DND-41 (cell line): ENCODE data around the gene MAPK13.

ENCODE experiments used
- ATAC-seq: fragments of 200-7000 bp; cut with Tn5 transposase; 3 replicates; pipeline ENCODE4 v1.9.1; 2021; ENCODE audit warnings: low read depth; ENCODE audit not compliant: insufficient read depth
- DNase-seq: peaks from one replicate; pipeline ENCODE4 v3.0.0-alpha.2; 2020
- H2AFZ ChIP-seq: 2 replicates; pipeline ENCODE4 v1.6.0; 2012; ENCODE audit warnings: low read depth, low read length
- H3K27ac ChIP-seq: 2 replicates; pipeline ENCODE4 v1.5.1; 2012; ENCODE audit warnings: low read length, inconsistent platforms
- H3K27me3 ChIP-seq: fragments of 200-600 bp; sonication (generic); 2 replicates; pipeline ENCODE4 v1.6.0; 2012; ENCODE audit warnings: low read length, mild to moderate bottlenecking, inconsistent platforms; ENCODE audit not compliant: insufficient read depth, poor library complexity
- H3K36me3 ChIP-seq: 2 replicates; pipeline ENCODE4 v1.5.1; 2012; ENCODE audit warnings: low read length, inconsistent platforms; ENCODE audit not compliant: insufficient read depth
- H3K4me1 ChIP-seq: 2 replicates; pipeline ENCODE4 v1.5.1; 2012; ENCODE audit warnings: mild to moderate bottlenecking, low read length; ENCODE audit not compliant: insufficient read depth
- H3K4me2 ChIP-seq: 2 replicates; pipeline ENCODE4 v1.6.0; 2012; ENCODE audit warnings: mild to moderate bottlenecking, moderate library complexity, low read length, inconsistent platforms; ENCODE audit not compliant: insufficient read depth
- H3K4me3 ChIP-seq, 2 experiments: fragments of 200-600 bp in 1 of 2; shearing (Covaris generic) in 1 of 2; 2 replicates each; pipeline ENCODE4 v1.5.1; 2012 to 2016; ENCODE audit warnings: inconsistent platforms in 2 of 2, low read length in 2 of 2, mild to moderate bottlenecking in 2 of 2, low read depth in 1 of 2, moderate library complexity in 1 of 2
- H3K79me2 ChIP-seq: 2 replicates; pipeline ENCODE4 v1.6.0; 2012; ENCODE audit warnings: low read length, inconsistent platforms; ENCODE audit not compliant: insufficient read depth
- H3K9ac ChIP-seq: 2 replicates; pipeline ENCODE4 v1.6.0; 2012; ENCODE audit warnings: low read depth, mild to moderate bottlenecking, inconsistent platforms, low read length, moderate library complexity
- H3K9me3 ChIP-seq: 2 replicates; pipeline ENCODE4 v1.5.1; 2012; ENCODE audit warnings: low read length, moderate library complexity, mild to moderate bottlenecking, inconsistent platforms; ENCODE audit not compliant: insufficient read depth, severe bottlenecking
- H4K20me1 ChIP-seq: 2 replicates; pipeline ENCODE4 v1.6.0; 2012; ENCODE audit warnings: low read length; ENCODE audit not compliant: insufficient read depth
- EZH2 ChIP-seq: IDR thresholded peaks from 3 replicates; pipeline ENCODE4 v1.6.1; 2012; ENCODE audit warnings: borderline replicate concordance, low read depth, mild to moderate bottlenecking, moderate library complexity, low read length, inconsistent platforms; ENCODE audit not compliant: severe bottlenecking
- TF ChIP-seq, protein P1 (sequence below): IDR thresholded peaks from 2 replicates; pipeline ENCODE4 v1.5.1; 2012; ENCODE audit warnings: borderline replicate concordance, low read length, moderate library complexity, mild to moderate bottlenecking; ENCODE audit not compliant: poor library complexity, severe bottlenecking; ENCODE audit errors: extremely low read depth

The MAPK13 gene

DNA sequence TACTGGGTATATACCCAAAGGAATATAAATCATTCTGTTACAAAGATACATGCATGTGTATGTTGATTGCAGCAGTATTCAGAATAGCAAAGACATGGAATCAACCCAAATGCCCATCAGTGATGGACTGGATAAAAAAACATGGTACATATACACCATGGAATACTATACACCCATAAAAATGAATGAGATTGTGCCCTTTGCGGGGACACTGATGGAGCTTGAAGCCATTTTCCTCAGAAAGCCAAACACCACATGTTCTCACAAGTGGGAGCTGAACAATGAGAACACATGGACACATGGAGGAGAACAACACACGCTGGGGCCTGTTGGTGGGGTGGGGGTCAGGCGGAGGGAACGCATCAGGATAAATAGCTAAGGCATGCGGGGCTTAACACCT is 41.3 kb upstream of the MAPK13 start:
- DNase-seq (no peak), ATAC-seq (no peak)
- Histone ChIP-seq H3K4me2 (no peak overlapping the region), H3K27ac (no peak overlapping the region), H3K4me1 (no peaks in the 10 kb centered on the region), H3K79me2 (no peaks in the 10 kb centered on the region), H3K9ac (no peak overlapping the region), H3K9me3 (no peaks in the 10 kb centered on the region), H3K27me3 (no peaks in the 10 kb centered on the region), H2AFZ (no peak overlapping the region), H3K36me3 (peaks cover 22% of the 10 kb centered on the region), H3K4me3 (no peak overlapping the region), H4K20me1 (no peaks in the 10 kb centered on the region)
- TF ChIP-seq, protein P1, sequence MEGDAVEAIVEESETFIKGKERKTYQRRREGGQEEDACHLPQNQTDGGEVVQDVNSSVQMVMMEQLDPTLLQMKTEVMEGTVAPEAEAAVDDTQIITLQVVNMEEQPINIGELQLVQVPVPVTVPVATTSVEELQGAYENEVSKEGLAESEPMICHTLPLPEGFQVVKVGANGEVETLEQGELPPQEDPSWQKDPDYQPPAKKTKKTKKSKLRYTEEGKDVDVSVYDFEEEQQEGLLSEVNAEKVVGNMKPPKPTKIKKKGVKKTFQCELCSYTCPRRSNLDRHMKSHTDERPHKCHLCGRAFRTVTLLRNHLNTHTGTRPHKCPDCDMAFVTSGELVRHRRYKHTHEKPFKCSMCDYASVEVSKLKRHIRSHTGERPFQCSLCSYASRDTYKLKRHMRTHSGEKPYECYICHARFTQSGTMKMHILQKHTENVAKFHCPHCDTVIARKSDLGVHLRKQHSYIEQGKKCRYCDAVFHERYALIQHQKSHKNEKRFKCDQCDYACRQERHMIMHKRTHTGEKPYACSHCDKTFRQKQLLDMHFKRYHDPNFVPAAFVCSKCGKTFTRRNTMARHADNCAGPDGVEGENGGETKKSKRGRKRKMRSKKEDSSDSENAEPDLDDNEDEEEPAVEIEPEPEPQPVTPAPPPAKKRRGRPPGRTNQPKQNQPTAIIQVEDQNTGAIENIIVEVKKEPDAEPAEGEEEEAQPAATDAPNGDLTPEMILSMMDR = no peak
- no peak for TF ChIP-seq EZH2

DNA sequence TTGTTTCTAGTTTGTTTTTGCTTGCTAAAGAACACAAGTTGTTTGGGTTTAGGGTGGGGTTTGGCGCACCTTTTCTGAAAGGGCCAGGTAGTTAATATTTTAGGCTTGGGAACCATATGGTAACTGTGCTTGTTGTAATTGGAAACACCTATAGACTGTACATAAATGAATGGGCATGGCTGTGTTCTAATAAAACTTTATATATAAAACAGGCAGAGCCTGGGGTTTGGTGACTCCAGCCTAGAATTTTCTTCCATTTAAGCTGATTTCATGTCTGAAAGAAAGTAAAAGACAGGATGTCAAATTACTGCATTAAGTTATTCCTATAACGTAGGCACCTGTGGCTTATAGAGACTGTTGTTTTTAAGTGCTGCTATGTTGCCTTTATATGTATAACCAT is 36.1 kb upstream of the MAPK13 start:
- no peaks in the 10 kb centered on the region for H3K27me3 ChIP-seq
- peaks cover 6% of the 10 kb centered on the region; the same call in 1 of the 2 replicates for H3K4me1 ChIP-seq
- no peak for ATAC-seq
- no peaks in the 10 kb centered on the region for H3K9me3 ChIP-seq
- no peaks in the 10 kb centered on the region for H4K20me1 ChIP-seq
- no peak overlapping the region for H3K4me2 ChIP-seq
- no peak overlapping the region for H3K27ac ChIP-seq
- H3K9ac ChIP-seq = no peak overlapping the region
- H2AFZ ChIP-seq = no peak overlapping the region
- TF ChIP-seq EZH2 = no peak
- TF ChIP-seq, protein P1 = no peak
- no peaks in the 10 kb centered on the region for H3K79me2 ChIP-seq
- H3K36me3 ChIP-seq = peaks cover 32% of the 10 kb centered on the region; the same call in 1 of the 2 replicates
- no peak for DNase-seq
- H3K4me3 ChIP-seq = no peak overlapping the region

DNA sequence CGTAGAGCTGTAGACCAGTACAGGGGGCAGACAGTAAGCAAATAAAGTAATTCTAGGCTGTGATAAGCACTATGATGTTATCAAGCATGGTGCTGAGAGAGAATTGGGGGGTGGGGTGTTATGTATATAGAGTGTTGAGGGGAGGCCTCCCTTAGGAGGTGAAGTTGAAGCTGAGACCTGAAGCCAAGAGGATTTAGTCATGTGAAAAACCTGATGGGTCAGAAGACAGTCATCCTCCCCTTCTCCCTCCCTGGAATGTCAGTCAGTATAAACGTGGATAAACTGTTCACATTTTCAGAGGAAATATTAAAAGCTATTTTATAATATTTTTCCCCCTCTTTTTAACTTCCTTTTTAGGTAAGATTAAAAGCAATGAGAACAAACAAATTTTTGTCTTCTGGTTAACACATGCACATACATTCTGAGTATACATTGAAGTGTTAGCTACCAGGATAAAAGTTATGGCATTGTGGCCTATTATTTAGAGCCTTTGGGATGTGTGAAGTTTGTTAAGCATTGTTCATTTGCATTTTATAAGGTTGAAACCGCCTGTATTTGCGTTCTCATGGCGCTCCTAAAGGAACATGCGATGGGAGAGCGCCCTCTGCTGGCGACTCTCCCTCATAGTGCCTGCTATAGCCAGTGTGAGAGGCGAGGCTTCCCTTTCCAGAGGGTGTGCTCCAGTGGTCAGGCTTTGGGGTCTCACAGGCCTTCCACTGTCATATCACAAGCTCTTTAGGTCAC is 35.4 kb upstream of the MAPK13 start:
- H4K20me1 ChIP-seq = no peaks in the 10 kb centered on the region
- TF ChIP-seq EZH2 = no peak
- TF ChIP-seq, protein P1 = peak; percentile 97
- H3K79me2 ChIP-seq = no peaks in the 10 kb centered on the region
- peaks cover 32% of the 10 kb centered on the region; the same call in 1 of the 2 replicates for H3K36me3 ChIP-seq
- H2AFZ ChIP-seq = no peak overlapping the region
- no peak overlapping the region for H3K9ac ChIP-seq
- H3K4me3 ChIP-seq = no peak overlapping the region
- no peak overlapping the region for H3K27ac ChIP-seq
- peaks cover 6% of the 10 kb centered on the region; the same call in 1 of the 2 replicates for H3K4me1 ChIP-seq
- peak; percentile 75 for DNase-seq
- H3K27me3 ChIP-seq = no peaks in the 10 kb centered on the region
- no peaks in the 10 kb centered on the region for H3K9me3 ChIP-seq
- ATAC-seq = peak; percentile 97
- H3K4me2 ChIP-seq = no peak overlapping the region
